DMS114 treated with DMSO at 0.1 percent for 48 hours (cell line): Measurements from ENCODE around the gene SCYL2.

Experiments
- DNase-seq: peaks from one replicate; lab custom pipeline; 2025; ENCODE audit not compliant: unreplicated experiment; lab: John Stamatoyannopoulos, UW

SCYL2 gene

GRCh38 chr12:100372853-100373640, 106.1 kb downstream of the SCYL2 start:
- DNase-seq: no peak

DNA sequence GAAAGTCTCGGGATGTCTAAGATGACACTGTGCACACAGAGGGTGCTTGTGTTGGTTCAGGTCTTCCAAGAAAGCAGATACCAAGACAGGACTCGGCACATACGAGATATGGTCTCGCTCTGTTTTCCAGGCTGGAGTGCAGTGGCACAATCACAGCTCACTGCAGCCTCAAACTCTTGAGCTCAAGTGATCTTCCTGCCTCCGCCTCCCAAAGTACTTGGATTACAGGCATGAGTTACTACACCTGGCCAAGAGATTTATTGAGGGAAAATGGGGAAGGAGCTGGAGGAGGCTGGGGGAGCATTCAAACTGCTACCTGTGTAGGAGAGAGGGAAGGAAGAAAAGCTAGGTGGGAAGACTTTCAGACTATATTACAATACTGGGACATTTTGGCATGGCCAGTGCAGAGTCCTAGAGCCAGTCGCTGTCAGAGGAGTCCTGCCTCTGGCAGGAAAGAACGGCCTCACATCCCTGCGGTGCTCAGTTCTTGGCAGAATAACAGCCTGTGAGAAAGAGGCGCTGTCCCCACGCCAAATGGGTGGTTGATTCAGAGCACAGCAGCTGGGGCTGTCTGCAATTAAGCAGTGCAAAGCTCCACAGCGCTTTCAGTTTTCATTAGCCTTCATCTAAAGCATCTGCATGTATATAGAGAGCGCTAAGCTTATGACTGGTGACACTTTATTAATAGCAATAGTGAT, 108.2 kb downstream of the SCYL2 start:
- no peak for DNase-seq

- no peak for DNase-seq
Measured at GRCh38 chr12:100376161-100376560, 109.2 kb downstream of the SCYL2 start.

- no peak for DNase-seq
Measured at GRCh38 chr12:100381379-100381778, 114.4 kb downstream of the SCYL2 start.

GRCh38 chr12:100382338-100382737, 115.4 kb downstream of the SCYL2 start:
- no peak for DNase-seq

GRCh38 chr12:100383586-100384558, 116.9 kb downstream of the SCYL2 start:
- DNase-seq: no peak

DNA sequence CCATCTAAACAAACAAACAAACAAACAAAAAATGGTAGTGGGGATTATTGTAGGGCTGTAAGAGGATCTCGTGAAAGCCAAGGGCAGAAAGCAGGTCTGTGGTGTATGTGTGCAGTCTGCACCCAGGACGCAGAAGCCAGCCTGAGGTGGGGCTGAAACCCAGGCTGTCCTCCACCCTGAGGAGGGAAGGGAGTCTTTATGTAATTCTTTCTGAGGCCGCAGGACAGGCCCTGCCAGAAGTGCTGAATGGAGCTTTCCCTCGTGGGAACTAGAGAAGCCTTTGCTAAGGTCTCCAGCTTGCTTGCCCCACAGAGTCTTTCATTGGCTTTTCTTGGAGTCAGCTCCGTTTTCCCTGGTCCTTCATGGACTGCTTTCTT, 117.6 kb downstream of the SCYL2 start:
- no peak for DNase-seq

DNA sequence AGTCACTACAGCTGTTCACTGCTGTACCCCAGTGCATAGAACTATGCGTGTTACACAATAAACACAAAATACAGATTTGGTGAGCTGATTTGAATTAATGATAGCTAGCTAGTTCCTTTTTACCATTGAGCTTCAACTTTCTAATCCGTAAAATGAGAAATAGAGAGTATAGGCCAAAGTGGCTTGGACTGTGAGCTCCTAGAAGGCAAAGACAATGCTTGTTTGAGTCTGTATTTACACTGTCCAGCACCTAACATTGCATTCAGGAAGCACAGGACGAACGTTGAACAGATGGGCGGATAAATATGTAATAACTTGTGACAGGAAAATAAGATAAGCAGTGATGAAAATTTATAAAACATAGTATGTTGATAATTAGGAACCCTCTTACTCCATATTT, 121.4 kb downstream of the SCYL2 start:
- no peak for DNase-seq
